GM18526 (cell line): ENCODE data around the gene GLIS2.

Experiments used
- POLR2A ChIP-seq: IDR thresholded peaks from 3 replicates; pipeline ENCODE4 v1.6.1; 2011; ENCODE audit not compliant: insufficient read length; ENCODE audit errors: extremely low read depth

GLIS2 gene

DNA sequence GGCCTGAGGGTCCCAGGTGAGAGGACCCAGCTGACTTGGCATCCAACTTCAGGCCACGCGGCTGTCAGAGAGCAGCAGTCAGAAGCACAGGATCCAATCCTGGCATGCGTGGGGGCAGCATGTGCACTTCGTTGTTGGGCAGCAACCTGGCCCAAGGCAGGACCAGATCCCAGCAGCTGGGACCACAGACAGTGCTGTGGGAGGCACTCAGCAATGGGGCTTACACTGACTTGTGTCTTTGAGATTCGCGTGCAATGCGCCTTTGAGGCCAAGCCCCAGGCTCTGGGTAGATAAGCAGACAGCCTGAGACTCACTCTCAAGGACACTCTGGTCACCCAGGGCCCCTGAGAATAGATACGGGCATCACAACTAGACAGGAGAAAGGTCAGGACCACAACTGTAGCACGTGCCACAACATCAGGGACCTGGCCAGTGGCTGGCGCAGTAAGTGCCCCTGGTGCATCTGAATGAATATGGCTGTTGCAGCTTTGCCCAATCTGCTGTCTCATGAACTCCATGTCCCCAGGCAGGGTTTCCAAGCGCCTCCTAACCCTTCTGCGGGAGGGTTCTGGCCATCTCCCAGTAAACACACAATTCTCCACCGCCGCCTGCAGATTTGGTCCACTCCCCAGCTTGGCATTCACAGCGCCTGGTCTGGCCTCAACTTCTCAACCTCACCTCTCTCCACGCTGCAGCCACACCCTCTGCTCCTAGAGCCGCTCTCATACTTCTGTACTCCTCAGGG, 32.1 kb downstream of the GLIS2 start:
- TF ChIP-seq POLR2A, result no peak

DNA sequence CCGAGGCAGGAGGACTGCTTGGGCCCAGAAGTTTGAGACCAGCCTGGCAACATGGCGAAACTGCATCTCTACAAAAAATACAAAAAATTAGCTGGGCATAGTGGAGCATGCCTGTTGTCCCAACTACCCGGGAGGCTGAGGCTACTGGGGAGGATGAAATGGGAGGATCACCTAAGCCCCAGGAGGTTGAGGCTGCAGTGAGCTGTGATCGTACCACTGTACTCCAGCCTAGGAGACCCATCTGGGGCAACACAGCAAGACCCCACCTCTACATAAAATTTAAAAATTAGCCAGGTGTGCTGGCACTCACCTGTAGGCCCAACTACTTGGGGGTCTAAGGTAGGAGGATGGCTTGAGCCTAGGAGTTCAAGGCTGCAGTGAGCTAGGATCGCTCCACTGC, 33.5 kb downstream of the GLIS2 start:
- no peak for TF ChIP-seq POLR2A

GRCh38 chr16:4350365-4350786, 34.5 kb downstream of the GLIS2 start:
- TF ChIP-seq POLR2A, result no peak

- TF ChIP-seq POLR2A, result peak; percentile 67
Measured at GRCh38 chr16:4350787-4351659, 35.2 kb downstream of the GLIS2 start, which contains the start of gene PAM16. Gene PAM16, minus strand, starts transcription at chr16:4351321. Its CDS starts 87 bp downstream, at chr16:4351234.

GRCh38 chr16:4351880-4352279, 36.0 kb downstream of the GLIS2 start:
- TF ChIP-seq POLR2A, result no peak

DNA sequence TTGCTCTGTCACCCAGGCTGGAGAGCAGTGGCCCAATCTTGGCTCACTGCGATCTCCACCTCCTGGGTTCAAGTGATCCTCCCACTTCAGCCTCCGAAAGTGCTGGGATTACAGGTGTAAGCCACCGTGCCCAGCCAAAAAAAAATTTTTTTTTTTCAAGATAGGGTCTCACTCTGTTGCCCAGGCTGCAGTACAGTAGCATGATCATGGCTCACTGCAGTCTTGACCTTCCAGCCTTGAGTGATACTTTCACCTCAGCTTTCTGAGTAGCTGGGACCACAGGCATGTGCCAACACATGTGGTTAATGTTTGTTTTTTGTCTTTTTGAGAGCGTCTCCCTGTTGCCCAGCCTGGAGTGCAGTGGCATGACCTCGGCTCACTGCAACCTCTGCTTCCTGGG, 37.0 kb downstream of the GLIS2 start:
- no peak for TF ChIP-seq POLR2A

GRCh38 chr16:4353675-4354074, 37.8 kb downstream of the GLIS2 start:
- TF ChIP-seq POLR2A, result no peak

GRCh38 chr16:4354512-4355409, 38.9 kb downstream of the GLIS2 start:
- no peak for TF ChIP-seq POLR2A

GRCh38 chr16:4356820-4357219, 41.0 kb downstream of the GLIS2 start:
- TF ChIP-seq POLR2A, result no peak

DNA sequence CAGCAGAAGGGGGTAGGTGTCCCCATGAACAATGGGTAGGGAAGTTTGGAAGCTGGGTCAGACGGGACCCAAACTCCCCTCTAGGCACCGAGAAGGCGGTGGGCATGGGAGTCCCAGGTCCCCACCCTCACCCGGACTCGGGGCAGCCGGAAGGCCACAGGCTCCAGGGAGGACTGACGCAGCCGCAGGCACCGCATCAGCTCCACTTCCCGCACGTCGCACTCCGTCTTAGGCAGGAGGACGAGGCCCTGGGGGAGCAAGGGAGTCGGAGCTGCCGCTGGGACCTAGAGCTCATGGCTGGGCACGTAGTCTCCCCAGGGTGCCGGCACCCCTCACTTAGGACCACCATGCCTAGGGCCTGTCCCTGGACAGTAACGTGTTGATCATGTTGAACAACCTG, 42.4 kb downstream of the GLIS2 start:
- TF ChIP-seq POLR2A, result no peak

DNA sequence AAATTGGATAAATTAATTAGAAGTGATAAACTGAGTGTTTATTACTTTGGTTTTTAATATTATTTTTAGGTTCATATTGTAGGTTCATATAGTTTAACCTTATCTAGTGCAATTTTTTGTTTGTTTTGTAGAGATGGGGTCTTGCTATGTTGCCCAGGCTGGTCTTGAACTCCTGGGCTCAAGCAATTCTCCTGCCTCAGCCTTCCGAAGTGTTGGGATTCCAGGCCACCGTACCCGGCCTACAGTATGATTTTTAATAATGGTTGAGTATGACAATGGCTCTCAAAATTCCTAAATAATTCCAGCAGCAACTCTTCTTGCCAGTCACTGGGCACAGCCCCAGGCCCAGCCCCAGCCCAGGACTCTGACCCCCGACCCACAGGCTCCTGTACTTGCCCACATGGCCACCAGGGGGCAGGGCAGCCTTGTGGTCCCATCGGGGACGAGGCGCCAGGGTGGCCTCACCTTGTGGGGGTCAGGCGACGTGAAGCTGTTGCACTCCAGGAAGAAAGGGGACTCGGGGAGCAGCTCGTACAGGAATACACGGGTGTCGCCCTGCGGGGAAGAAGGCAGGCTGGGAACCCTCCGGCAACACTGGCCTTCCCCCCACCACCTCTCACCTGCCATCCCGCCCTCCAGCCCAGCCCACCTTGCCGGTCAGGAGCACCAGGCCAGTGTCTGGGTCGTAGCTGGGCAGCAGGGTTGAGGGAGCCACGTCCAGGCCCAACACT, 43.1 kb downstream of the GLIS2 start:
- TF ChIP-seq POLR2A, result no peak

DNA sequence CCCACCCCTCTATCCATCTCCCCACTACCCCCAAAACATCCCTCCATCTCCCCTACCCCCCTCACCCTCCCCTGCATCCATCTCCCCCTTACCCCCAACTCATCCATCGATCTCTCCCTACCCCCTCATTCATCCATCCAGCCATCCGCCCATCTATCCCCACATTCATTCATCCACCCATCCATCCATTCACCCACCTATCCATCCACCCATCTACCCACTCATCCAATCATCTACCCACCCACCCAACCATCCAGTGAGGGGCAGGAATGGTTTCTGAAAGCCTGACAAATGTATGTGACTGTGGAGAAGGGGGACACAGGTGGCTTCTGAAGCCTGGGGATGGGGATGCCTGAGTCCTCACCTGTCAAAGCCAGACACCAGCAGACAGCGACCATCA, 44.0 kb downstream of the GLIS2 start:
- TF ChIP-seq POLR2A, result no peak

- no peak for TF ChIP-seq POLR2A
Measured at GRCh38 chr16:4360538-4361021, 44.7 kb downstream of the GLIS2 start.
